22Rv1 (cell line): ENCODE data around the gene CFTR.

Experiments used
- H3K27ac ChIP-seq: fragments of 450-650 bp; 2 replicates; pipeline ENCODE4 v1.5.1; 2017
- ZFX ChIP-seq: fragments of 450-650 bp; IDR thresholded peaks from 2 replicates; pipeline ENCODE4 v1.6.1; 2017; ENCODE audit warnings: antibody characterized with exemption, borderline replicate concordance
- TF ChIP-seq, protein P1 (sequence below): fragments of 450-650 bp; IDR thresholded peaks from 2 replicates; pipeline ENCODE4 v1.5.1; 2017; ENCODE audit warnings: mild to moderate bottlenecking

The CFTR gene

DNA sequence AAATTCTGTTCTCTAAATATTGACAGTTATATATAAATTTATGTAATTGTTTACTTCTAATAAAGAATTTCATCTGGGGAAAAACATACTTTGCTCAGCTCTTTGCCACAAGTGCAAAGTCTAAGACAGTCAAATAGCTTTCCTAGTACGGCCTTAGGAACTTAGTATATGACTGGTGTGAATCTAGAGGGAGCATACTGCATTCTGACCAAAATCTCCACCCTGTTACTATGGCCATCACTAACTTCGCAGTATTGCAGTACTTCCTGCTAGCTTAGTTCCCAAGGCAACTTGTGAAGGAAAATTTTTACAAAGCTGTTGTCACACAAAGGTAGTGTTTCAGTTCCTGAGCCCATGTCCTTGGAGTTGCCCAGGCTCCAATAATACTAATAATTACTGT, 181.5 kb downstream of the CFTR start:
- TF ChIP-seq, protein P1, sequence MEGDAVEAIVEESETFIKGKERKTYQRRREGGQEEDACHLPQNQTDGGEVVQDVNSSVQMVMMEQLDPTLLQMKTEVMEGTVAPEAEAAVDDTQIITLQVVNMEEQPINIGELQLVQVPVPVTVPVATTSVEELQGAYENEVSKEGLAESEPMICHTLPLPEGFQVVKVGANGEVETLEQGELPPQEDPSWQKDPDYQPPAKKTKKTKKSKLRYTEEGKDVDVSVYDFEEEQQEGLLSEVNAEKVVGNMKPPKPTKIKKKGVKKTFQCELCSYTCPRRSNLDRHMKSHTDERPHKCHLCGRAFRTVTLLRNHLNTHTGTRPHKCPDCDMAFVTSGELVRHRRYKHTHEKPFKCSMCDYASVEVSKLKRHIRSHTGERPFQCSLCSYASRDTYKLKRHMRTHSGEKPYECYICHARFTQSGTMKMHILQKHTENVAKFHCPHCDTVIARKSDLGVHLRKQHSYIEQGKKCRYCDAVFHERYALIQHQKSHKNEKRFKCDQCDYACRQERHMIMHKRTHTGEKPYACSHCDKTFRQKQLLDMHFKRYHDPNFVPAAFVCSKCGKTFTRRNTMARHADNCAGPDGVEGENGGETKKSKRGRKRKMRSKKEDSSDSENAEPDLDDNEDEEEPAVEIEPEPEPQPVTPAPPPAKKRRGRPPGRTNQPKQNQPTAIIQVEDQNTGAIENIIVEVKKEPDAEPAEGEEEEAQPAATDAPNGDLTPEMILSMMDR: no peak
- TF ChIP-seq ZFX: no peak

DNA sequence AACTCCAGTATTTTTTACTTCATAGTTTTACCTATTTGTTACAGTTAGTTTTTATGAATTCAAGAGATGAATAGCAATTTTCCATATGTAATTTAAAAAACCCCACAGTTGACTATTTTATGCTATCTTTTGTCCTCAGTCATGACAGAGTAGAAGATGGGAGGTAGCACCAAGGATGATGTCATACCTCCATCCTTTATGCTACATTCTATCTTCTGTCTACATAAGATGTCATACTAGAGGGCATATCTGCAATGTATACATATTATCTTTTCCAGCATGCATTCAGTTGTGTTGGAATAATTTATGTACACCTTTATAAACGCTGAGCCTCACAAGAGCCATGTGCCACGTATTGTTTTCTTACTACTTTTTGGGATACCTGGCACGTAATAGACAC, 184.2 kb downstream of the CFTR start:
- no peak for TF ChIP-seq ZFX
- TF ChIP-seq, protein P1: no peak
- no peak overlapping the region for H3K27ac ChIP-seq

More for the DNA sequence above, 181.5 kb downstream of the CFTR start:
- H3K27ac ChIP-seq: no peak overlapping the region

DNA sequence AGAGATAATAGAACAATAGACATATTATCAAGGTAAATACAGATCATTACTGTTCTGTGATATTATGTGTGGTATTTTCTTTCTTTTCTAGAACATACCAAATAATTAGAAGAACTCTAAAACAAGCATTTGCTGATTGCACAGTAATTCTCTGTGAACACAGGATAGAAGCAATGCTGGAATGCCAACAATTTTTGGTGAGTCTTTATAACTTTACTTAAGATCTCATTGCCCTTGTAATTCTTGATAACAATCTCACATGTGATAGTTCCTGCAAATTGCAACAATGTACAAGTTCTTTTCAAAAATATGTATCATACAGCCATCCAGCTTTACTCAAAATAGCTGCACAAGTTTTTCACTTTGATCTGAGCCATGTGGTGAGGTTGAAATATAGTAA, 185.5 kb downstream of the CFTR start:
- no peak overlapping the region for H3K27ac ChIP-seq
- TF ChIP-seq ZFX: no peak
- TF ChIP-seq, protein P1: no peak

DNA sequence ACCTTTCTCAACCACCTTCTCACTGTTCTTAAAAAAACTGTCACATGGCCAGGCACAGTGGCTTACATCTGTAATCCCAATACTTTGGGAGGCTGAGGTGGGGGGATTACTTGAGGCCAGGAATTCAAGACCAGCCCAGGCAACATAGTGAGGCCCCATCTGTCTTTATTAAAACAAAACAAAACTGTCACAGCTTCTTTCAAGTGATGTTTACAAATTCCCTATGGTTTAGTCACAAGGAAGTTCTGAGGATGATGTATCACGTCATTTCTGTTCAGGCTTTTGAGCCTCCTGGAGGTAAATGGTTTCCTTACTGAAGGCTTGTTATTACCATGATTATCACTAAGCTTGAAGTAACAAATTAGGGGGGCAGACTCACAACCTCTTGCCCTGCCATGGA, 186.2 kb downstream of the CFTR start:
- TF ChIP-seq ZFX: no peak
- TF ChIP-seq, protein P1: no peak
- no peak overlapping the region for H3K27ac ChIP-seq

DNA sequence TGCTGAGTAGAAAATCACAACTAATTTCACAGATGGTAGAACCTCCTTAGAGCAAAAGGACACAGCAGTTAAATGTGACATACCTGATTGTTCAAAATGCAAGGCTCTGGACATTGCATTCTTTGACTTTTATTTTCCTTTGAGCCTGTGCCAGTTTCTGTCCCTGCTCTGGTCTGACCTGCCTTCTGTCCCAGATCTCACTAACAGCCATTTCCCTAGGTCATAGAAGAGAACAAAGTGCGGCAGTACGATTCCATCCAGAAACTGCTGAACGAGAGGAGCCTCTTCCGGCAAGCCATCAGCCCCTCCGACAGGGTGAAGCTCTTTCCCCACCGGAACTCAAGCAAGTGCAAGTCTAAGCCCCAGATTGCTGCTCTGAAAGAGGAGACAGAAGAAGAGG, 186.9 kb downstream of the CFTR start:
- TF ChIP-seq, protein P1: no peak
- no peak for TF ChIP-seq ZFX
- H3K27ac ChIP-seq: no peak overlapping the region

DNA sequence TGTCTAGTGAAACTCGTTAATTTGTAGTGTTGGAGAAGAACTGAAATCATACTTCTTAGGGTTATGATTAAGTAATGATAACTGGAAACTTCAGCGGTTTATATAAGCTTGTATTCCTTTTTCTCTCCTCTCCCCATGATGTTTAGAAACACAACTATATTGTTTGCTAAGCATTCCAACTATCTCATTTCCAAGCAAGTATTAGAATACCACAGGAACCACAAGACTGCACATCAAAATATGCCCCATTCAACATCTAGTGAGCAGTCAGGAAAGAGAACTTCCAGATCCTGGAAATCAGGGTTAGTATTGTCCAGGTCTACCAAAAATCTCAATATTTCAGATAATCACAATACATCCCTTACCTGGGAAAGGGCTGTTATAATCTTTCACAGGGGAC, 187.6 kb downstream of the CFTR start:
- H3K27ac ChIP-seq: no peak overlapping the region
- TF ChIP-seq ZFX: no peak
- TF ChIP-seq, protein P1: no peak

DNA sequence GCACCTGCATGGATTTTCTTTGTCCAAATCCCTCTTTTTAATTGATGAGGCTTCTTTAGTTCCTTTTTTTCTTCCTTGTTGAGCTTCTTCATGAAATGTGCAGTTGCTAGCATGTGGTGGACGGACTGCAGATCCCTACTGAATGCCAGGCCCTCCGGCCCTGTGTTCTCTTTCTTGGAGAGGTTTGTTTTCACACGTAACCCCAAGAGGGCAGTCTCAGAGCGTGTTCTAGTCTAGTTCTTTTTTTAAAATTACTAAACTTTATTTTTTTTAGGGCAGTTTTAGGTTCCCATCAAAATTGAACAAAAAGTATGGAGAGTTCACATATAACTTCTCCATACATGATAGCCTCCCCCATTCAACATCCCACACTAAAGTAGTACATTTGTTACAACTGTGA, 190.0 kb downstream of the CFTR start:
- TF ChIP-seq ZFX: no peak
- H3K27ac ChIP-seq: no peak overlapping the region

DNA sequence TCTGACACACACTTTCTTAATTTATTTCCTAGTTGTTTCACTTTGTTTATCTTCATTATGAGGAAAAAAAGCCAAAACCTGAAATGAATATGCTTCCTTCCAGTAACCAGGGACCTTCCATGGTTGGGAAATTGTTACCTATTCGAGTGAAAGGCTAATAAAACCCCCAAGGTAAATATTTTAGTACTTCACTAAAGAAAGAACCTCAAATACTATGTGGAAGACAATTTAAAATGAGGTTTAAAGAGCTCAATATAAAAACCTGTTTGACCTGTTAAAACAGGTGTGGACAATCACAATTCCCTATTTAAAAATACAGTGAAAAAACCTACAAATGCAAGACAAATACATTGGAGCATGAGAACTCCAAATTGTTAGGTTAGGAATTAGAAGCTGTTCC, 192.6 kb downstream of the CFTR start:
- no peak overlapping the region for H3K27ac ChIP-seq
- TF ChIP-seq ZFX: no peak
- TF ChIP-seq, protein P1: no peak
